Activated B cell treated with CpG ODN at 0.5 μM for 24 hours (primary cell): ENCODE results near the gene FAM9C. TPM values are rescaled to one million over a fixed set of nuclear protein-coding genes. Genes with fewer than 3 reads are reported as not detected.
A peak's percentile ranks its signal among the peaks of the same experiment; 100 is the strongest.

ENCODE experiments used
- ATAC-seq: fragments of 200-7000 bp; cut with Tn5 transposase; one replicate; pipeline ENCODE4 v1.10.0; 2021; ENCODE audit warnings: low read depth, mild to moderate bottlenecking, moderate library complexity
- CTCF ChIA-PET: fragments of 350-600 bp; sonication (Branson Sonifier 250); formaldehyde crosslinking; loops from one replicate; lab custom pipeline; 2021; ENCODE audit warnings: antibody characterized with exemption; lab: Charles Lee
- POLR2A ChIA-PET: fragments of 350-600 bp; sonication (Branson Sonifier 250); formaldehyde crosslinking; loops from one replicate; lab custom pipeline; 2021; ENCODE audit warnings: antibody characterized with exemption; lab: Charles Lee
- DNase-seq: peaks from one replicate; pipeline ENCODE4 v3.0.0; 2022
- H3K27ac Mint-ChIP-seq: one replicate; pipeline ENCODE4 v1.8.0; 2020; ENCODE audit warnings: mixed read lengths
- H3K27me3 Mint-ChIP-seq: one replicate; pipeline ENCODE4 v1.8.0; 2021; ENCODE audit warnings: mixed read lengths
- H3K36me3 Mint-ChIP-seq: one replicate; pipeline ENCODE4 v1.8.0; 2021; ENCODE audit warnings: low read depth, mixed read lengths
- H3K4me1 Mint-ChIP-seq: one replicate; pipeline ENCODE4 v1.8.0; 2021; ENCODE audit warnings: mixed read lengths
- H3K4me3 Mint-ChIP-seq: one replicate; pipeline ENCODE4 v1.8.0; 2020; ENCODE audit warnings: mild to moderate bottlenecking, mixed read lengths
- H3K9me3 Mint-ChIP-seq: one replicate; pipeline ENCODE4 v1.8.0; 2020; ENCODE audit warnings: mixed read lengths
- intact Hi-C: fragments of 100-400 bp; cut with micrococcal nuclease; formaldehyde crosslinking; loops from one replicate; pipeline ENCODE4 v1.15.1; 2024
- total RNA-seq: library from RNA; stranded (reverse); gene quantifications from 2 replicates; pipeline ENCODE4 v1.2.3, GENCODE V29; 2022
- TF ChIP-seq, protein P1 (sequence below): fragments of 200-600 bp; IDR thresholded peaks from one replicate; pipeline ENCODE4 v1.8.0; 2022; ENCODE audit warnings: antibody characterized with exemption, mild to moderate bottlenecking

Gene FAM9C
- total RNA-seq, 1 donor from 2014 or later: not detected

DNA sequence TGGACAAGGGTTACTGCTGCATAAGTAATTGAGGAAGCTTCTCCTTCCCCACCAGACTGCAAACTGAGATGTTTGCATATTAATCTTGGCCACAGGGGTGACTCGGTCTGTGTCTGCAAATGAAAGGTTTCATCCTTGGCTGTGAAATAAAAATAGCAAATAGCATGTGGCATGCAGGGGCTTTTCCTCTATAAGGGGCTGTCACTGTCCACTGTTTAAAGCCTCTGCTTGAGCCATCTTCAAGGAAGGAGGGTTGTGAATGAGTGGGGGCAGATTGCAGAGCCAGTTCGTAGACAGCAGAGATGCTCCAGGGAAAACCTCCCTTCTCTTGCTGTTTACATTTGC, 36.3 kb downstream of the FAM9C start:
- ChIA-PET POLR2A (interaction anchor here (0.8 to 30.2 kb wide), 8 partner anchors 8 to 80 kb away, joined by 3 to 836 read pairs (median 6); partner anchors contain the start of gene TMSB4X), CTCF (interaction anchor here (0.8 to 3.2 kb wide), 2 partner anchors 74 to 83 kb away, joined by 3 to 21 read pairs; no protein-coding TSS in a partner anchor)
- H3K36me3 Mint-ChIP-seq: no peaks in the 10 kb centered on the region
- no peaks in the 10 kb centered on the region for H3K9me3 Mint-ChIP-seq
- ATAC-seq: peak; percentile 56
- peak overlapping the region; percentile 81 for H3K27ac Mint-ChIP-seq
- TF ChIP-seq, protein P1, sequence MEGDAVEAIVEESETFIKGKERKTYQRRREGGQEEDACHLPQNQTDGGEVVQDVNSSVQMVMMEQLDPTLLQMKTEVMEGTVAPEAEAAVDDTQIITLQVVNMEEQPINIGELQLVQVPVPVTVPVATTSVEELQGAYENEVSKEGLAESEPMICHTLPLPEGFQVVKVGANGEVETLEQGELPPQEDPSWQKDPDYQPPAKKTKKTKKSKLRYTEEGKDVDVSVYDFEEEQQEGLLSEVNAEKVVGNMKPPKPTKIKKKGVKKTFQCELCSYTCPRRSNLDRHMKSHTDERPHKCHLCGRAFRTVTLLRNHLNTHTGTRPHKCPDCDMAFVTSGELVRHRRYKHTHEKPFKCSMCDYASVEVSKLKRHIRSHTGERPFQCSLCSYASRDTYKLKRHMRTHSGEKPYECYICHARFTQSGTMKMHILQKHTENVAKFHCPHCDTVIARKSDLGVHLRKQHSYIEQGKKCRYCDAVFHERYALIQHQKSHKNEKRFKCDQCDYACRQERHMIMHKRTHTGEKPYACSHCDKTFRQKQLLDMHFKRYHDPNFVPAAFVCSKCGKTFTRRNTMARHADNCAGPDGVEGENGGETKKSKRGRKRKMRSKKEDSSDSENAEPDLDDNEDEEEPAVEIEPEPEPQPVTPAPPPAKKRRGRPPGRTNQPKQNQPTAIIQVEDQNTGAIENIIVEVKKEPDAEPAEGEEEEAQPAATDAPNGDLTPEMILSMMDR: no peak
- H3K4me3 Mint-ChIP-seq: peak overlapping the region; percentile 57
- DNase-seq: no peak
- intact Hi-C loops: no loop called here
- peaks cover 75% of the 10 kb centered on the region for H3K4me1 Mint-ChIP-seq
- no peaks in the 10 kb centered on the region for H3K27me3 Mint-ChIP-seq

DNA sequence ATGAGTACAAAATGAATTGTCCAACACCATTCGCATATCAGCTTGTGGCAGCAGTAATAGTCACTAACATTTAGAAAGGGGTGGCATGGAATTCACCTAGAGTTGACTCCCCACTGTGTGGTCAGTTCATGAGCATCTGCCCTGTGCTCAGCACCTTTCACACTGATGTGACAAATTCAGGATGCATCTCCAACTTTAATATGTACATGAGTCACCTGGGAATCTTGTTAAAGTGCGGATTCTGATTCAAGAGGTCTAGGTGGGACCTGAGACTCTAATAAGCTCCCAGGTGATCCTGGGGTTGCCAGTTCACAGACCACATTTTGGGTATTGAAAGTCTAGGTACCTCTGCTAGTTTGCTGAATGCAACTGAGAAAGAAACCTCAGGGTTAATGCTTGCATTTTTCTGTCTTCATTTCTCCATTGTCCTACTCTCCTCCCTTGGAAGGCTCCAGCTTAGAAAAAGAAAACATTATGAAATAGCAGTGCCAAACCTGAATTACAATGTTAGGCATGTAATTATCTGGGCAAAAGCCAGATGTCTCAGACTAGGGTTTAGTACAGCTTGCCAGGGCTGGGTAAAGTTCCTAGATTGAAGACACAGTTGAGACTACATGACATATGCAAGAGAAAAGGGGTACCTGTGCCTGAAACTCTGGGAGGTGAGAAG, 36.8 kb downstream of the FAM9C start:
- ChIA-PET POLR2A (interaction anchor here (0.8 to 30.2 kb wide), 8 partner anchors 8 to 81 kb away, joined by 3 to 836 read pairs (median 6); partner anchors contain the start of gene TMSB4X), CTCF (interaction anchor here (0.8 to 3.2 kb wide), 2 partner anchors 75 to 84 kb away, joined by 3 to 21 read pairs; no protein-coding TSS in a partner anchor)
- Mint-ChIP-seq H3K36me3 (no peaks in the 10 kb centered on the region), H3K9me3 (no peaks in the 10 kb centered on the region), H3K4me1 (peaks cover 74% of the 10 kb centered on the region), H3K27me3 (no peaks in the 10 kb centered on the region), H3K27ac (peak overlapping the region; percentile 81), H3K4me3 (peak overlapping the region; percentile 57)
- no peak for DNase-seq
- ATAC-seq: no peak
- TF ChIP-seq, protein P1: no peak
- intact Hi-C loops: no loop called here

DNA sequence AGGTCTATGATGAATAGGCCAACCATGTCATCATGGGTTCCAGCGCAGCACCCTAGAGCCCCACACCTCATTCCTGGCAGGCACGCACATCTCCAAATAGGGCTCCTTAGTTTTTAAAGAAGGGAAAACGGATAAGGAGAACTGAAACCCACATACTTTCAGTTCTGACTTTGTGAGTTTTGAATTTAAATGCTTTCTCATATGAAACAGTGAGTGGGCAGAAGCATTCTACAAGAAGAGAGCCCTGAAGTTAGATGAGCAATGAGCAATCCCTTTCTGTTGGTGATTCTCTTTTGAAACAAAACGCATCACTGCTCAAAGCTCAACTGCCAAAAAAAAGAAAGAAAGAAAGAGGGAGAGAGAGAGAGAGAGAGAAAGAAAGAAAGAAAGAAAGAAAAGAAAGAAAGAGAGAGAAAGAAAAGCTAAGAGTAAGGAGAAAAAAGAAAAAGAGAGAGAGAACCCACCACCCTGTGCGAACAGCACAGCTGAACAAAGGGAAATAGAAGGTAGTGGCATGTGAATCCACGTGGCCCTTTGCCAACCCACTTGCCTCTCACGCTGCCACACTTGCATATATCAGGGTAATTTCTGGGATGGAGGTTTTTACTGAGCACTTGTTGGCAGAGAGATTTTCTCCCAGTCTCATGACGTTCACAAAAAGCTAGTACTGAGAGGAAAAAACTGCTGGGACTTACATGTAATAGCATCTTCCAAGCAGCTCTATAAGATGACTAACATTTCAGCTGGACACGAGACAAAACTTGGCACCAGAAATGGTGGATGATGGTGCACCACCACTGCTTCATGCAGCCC, 38.6 kb downstream of the FAM9C start:
- CTCF ChIA-PET: interaction anchor here (0.6 to 3.2 kb wide), 7 partner anchors 13 to 482 kb away, joined by 3 to 21 read pairs (median 4); partner anchors contain the start of gene TMSB4X
- POLR2A ChIA-PET: interaction anchor here (0.6 to 30.2 kb wide), 19 partner anchors 8 to 1215 kb away, joined by 3 to 836 read pairs (median 5); partner anchors contain the start of gene TMSB4X
- peaks cover 80% of the 10 kb centered on the region for H3K4me1 Mint-ChIP-seq
- TF ChIP-seq, protein P1: no peak
- ATAC-seq: peak; percentile 61
- intact Hi-C loops: loop anchor here (1.0 kb wide), 3 partner anchors 7 to 85 kb away; no protein-coding TSS in a partner anchor
- no peaks in the 10 kb centered on the region for H3K36me3 Mint-ChIP-seq
- peak overlapping the region; percentile 97 for H3K27ac Mint-ChIP-seq
- no peak for DNase-seq
- no peaks in the 10 kb centered on the region for H3K9me3 Mint-ChIP-seq
- peak overlapping the region; percentile 84 for H3K4me3 Mint-ChIP-seq
- no peaks in the 10 kb centered on the region for H3K27me3 Mint-ChIP-seq

DNA sequence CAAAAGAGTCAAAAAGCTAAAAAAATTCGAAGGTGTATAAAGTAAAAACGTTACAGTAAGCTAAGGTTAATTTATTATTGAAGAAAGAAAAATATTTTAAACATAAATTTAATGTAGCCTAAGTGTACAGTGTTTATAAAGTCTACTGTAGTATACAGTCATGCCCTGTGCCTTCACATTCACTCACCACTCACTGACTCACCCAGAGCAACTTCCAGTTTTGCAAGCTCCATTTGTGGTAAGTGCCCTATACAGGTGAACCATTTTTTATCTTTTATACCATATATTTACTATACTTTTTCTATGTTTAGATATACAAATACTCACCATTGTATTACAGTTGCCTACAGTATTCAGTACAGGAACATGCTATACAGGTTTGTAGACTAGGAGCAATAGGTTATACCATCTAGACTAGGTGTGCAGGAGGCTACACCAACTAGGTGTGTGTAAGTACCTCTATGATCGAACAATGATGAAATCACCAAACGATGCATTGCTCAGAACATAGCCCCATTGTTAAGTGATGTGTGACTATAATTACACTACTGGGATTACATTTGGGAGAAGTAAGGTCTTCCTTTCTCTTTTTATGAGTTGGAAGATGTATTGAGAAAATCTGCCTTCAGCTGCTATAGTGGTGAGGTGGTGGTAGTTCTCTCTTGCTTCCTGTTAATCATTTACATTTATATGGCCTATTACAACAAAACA, 42.3 kb downstream of the FAM9C start:
- intact Hi-C loops: loop anchor here (2.0 kb wide), 1 partner anchor 49 kb away; no protein-coding TSS in a partner anchor
- H3K27ac Mint-ChIP-seq: peak overlapping the region; percentile 92
- no peaks in the 10 kb centered on the region for H3K36me3 Mint-ChIP-seq
- no peaks in the 10 kb centered on the region for H3K27me3 Mint-ChIP-seq
- TF ChIP-seq, protein P1: no peak
- no peak for DNase-seq
- ChIA-PET POLR2A (interaction anchor here (1.1 to 30.2 kb wide), 10 partner anchors 21 to 486 kb away, joined by 4 to 836 read pairs (median 19); partner anchors contain the start of gene TMSB4X), CTCF (interaction anchor here (1.0 to 4.3 kb wide), 4 partner anchors 51 to 90 kb away, joined by 3 to 29 read pairs (median 11); no protein-coding TSS in a partner anchor)
- no peak overlapping the region for H3K4me3 Mint-ChIP-seq
- no peaks in the 10 kb centered on the region for H3K9me3 Mint-ChIP-seq
- peaks cover 82% of the 10 kb centered on the region for H3K4me1 Mint-ChIP-seq
- no peak for ATAC-seq
